ENCODE data around the gene ARHGAP20. TPM values are rescaled to one million over a fixed set of nuclear protein-coding genes. Genes with fewer than 3 reads are reported as not detected.
A peak's percentile ranks its signal among the peaks of the same experiment; 100 is the strongest.

ARHGAP20 gene
- total and polyA plus RNA-seq, 2 of the 8 experiments (the other 6 are each of a cell fraction or from before 2014, with no cell fraction given), result 0.05 to 0.28 TPM

- DNase-seq (ENCODE audit: low read depth in 1 of 2, low spot score in 2 of 2) (no peak), FAIRE-seq (no peak)
- Histone ChIP-seq H3K79me1 (ENCODE audit: low read depth, low read length) (no peaks in the 10 kb centered on the region), H2BK15ac (ENCODE audit: low read length) (no peak overlapping the region), H3K56ac (replicated peaks; ENCODE audit: insufficient read length, low read depth, low read length) (no peak overlapping the region), H3K27me3 (replicated peaks in 1 of 4; ENCODE audit: control insufficient read depth in 3 of 4, extremely low read depth in 1 of 4, insufficient read depth in 3 of 4, low read length in 3 of 4) (no peaks in the 10 kb centered on the region), H4K5ac (ENCODE audit: insufficient read length, low read depth, low read length) (no peak overlapping the region), H3K4me3 (ENCODE audit: extremely low read depth in 1 of 4, insufficient read depth in 2 of 4, low read depth in 3 of 4, low read length in 4 of 4) (no peak overlapping the region), H3K9me3 (ENCODE audit: insufficient read depth in 2 of 2, low read depth in 1 of 2, low read length in 1 of 2) (no peaks in the 10 kb centered on the region), H3K4me2 (ENCODE audit: insufficient read depth in 1 of 2, low read depth in 2 of 2, low read length in 2 of 2) (no peak overlapping the region), H3K23me2 (ENCODE audit: low read depth, low read length) (no peaks in the 10 kb centered on the region), H3K4me1 (replicated peaks in 1 of 4; ENCODE audit: control insufficient read depth in 3 of 4, insufficient read depth in 4 of 4, low read length in 3 of 4) (no peaks in the 10 kb centered on the region), H2AK5ac (ENCODE audit: low read depth, low read length) (no peak overlapping the region), H3K36me3 (ENCODE audit: control insufficient read depth in 2 of 4, insufficient read depth in 4 of 4, low read length in 3 of 4) (no peaks in the 10 kb centered on the region), H3K23ac (ENCODE audit: insufficient read length) (no peak overlapping the region), H3K27ac (ENCODE audit: low read depth, low read length) (no peak overlapping the region), H2BK5ac (ENCODE audit: low read depth, low read length) (no peak overlapping the region), H2AFZ (ENCODE audit: low read length) (0 out of 2 replicates have a peak overlapping the region, but pooled peaks have one; percentile 6), H4K20me1 (replicated peaks in 1 of 2; ENCODE audit: control insufficient read depth in 1 of 2, insufficient read depth in 2 of 2, low read length in 2 of 2) (no peaks in the 10 kb centered on the region), H3K4ac (replicated peaks; ENCODE audit: insufficient read length, low read depth, low read length) (no peak overlapping the region), H4K8ac (ENCODE audit: extremely low read depth, insufficient read depth, low read length) (no peak overlapping the region), H4K91ac (replicated peaks; ENCODE audit: insufficient read length, low read length) (no peak overlapping the region), H3K79me2 (ENCODE audit: control insufficient read depth in 1 of 2, insufficient read depth in 2 of 2, low read length in 2 of 2) (no peaks in the 10 kb centered on the region), H2BK12ac (ENCODE audit: low read depth, low read length) (no peak overlapping the region), H2BK120ac (replicated peaks; ENCODE audit: low read depth, low read length) (no peak overlapping the region), H3K18ac (ENCODE audit: extremely low read depth, low read length) (no peak overlapping the region), H3K9ac (replicated peaks in 1 of 4; ENCODE audit: extremely low read depth in 1 of 4, low read depth in 3 of 4, low read length in 3 of 4) (no peak overlapping the region), H2BK20ac (ENCODE audit: low read length) (no peak overlapping the region), H3K14ac (ENCODE audit: insufficient read length) (no peak overlapping the region)
- TF ChIP-seq EP300 (IDR thresholded peaks at IDR 0.05; ENCODE audit: borderline replicate concordance in 1 of 2, low read depth in 2 of 2, low read length in 2 of 2) (no peak), CTCF (IDR thresholded peaks at IDR 0.05; ENCODE audit: control extremely low read depth in 1 of 3, insufficient read depth in 1 of 3, low read depth in 1 of 3, low read length in 3 of 3) (no peak), HDAC6 (IDR thresholded peaks at IDR 0.05; ENCODE audit: low read depth, low read length) (no peak), KDM1A (IDR thresholded peaks at IDR 0.05; ENCODE audit: borderline replicate concordance, low read length) (no peak), SP4 (IDR thresholded peaks at IDR 0.05; ENCODE audit: low read length) (no peak), SP1 (IDR thresholded peaks at IDR 0.05; ENCODE audit: low read depth, low read length) (no peak), RNF2 (IDR thresholded peaks at IDR 0.05; ENCODE audit: borderline replicate concordance, low read depth, low read length, missing control alignments, poor library complexity, severe bottlenecking) (no peak), CREB1 (IDR thresholded peaks at IDR 0.05) (no peak), SIX5 (IDR thresholded peaks at IDR 0.05; ENCODE audit: low read depth, low read length) (no peak)
- WGBS, 2 experiments (ENCODE audit: extremely low coverage in 1 of 2, insufficient coverage in 1 of 2, insufficient read length in 1 of 2, insufficient replicate concordance in 2 of 2, low coverage in 1 of 2, low lambda C conversion rate in 2 of 2, missing lambda C conversion rate in 1 of 2), result 57% methylated on average over 2 of the region's 2 CpGs; no CpG with 5 or more reads in 1 of the 2 experiments
- CTCF ChIA-PET (ENCODE audit: partially characterized antibody), result interaction anchor here (1.9 kb wide), 1 partner anchor 808 kb away, joined by 6 read pairs; no protein-coding TSS in a partner anchor
- POLR2A ChIA-PET (ENCODE audit: partially characterized antibody), result no interaction called here
Measured at GRCh38 chr11:110621826-110622225, 90.4 kb downstream of the ARHGAP20 start.

Measured in H1 (cell line).